GM12878 (cell line): Measurements from ENCODE around the gene TAF4. TPM values are rescaled to one million over a fixed set of nuclear protein-coding genes. Genes with fewer than 3 reads are reported as not detected.
A peak's percentile ranks its signal among the peaks of the same experiment; 100 is the strongest.

Experiments used
- ATAC-seq: fragments of 200-7000 bp; cut with Tn5 transposase; 3 replicates; pipeline ENCODE4 v1.9.1; 2020; ENCODE audit warnings: mild to moderate bottlenecking, moderate library complexity
- BruUV-seq: library from RNA; stranded (reverse); fragments of 400-500 nt; replicated peaks from 2 replicates; lab custom pipeline; 2021; lab: Mats Ljungman, UMichigan
- CTCF ChIA-PET: fragments of 300-600 bp; sonication (Branson Sonifier 250); formaldehyde crosslinking; extraction: SDS; loops from one replicate; lab custom pipeline; 2021; ENCODE audit warnings: inconsistent platforms; lab: Yijun Ruan, JAX
- POLR2A ChIA-PET: fragments of 350-600 bp; formaldehyde crosslinking; extraction: SDS; loops from one replicate; lab custom pipeline; 2021; ENCODE audit warnings: inconsistent platforms; lab: Charles Lee
- RAD21 ChIA-PET: fragments of 300-600 bp; sonication (Branson Sonifier 250); formaldehyde crosslinking; loops from one replicate; lab custom pipeline; 2023; ENCODE audit warnings: antibody characterized with exemption; ENCODE audit not compliant: unreplicated experiment; lab: Charles Lee
- SMC1A ChIA-PET: fragments of 300-600 bp; sonication (Branson Sonifier 250); formaldehyde crosslinking; loops from one replicate; lab custom pipeline; 2023; ENCODE audit not compliant: unreplicated experiment, uncharacterized antibody; lab: Charles Lee
- DNase-seq: peaks from one replicate; pipeline ENCODE4 v3.0.0-alpha.2; 2011; ENCODE audit warnings: low read depth, low spot score
- FAIRE-seq: peaks from 3 replicates; lab custom pipeline; 2011; peaks lifted over from hg19 to GRCh38; lab: Jason Lieb, UNC
- H2AFZ ChIP-seq: 2 replicates; pipeline ENCODE4 v1.6.0; 2011; ENCODE audit warnings: low read depth, low read length, control low read depth; ENCODE audit not compliant: control insufficient read depth
- H3K27ac ChIP-seq: 2 replicates; pipeline ENCODE4 v1.5.1; 2011; ENCODE audit warnings: control low read depth; ENCODE audit not compliant: control insufficient read depth, insufficient read depth
- H3K27me3 ChIP-seq, 2 experiments: replicated peaks in 1 of 2; 2 replicates each; pipeline versions ENCODE4 v1.6.0 to v1.6.1; 2011; ENCODE audit warnings: low read length in 1 of 2; ENCODE audit not compliant: control insufficient read depth in 2 of 2, insufficient read depth in 2 of 2
- H3K36me3 ChIP-seq, 2 experiments: 2 replicates each; pipeline ENCODE4 v1.5.1; 2011; ENCODE audit warnings: low read length in 1 of 2; ENCODE audit not compliant: control insufficient read depth in 2 of 2, insufficient read depth in 2 of 2
- H3K4me1 ChIP-seq: 2 replicates; pipeline ENCODE4 v1.6.1; 2011; ENCODE audit warnings: mild to moderate bottlenecking, low read length, moderate library complexity, mixed read lengths; ENCODE audit not compliant: control insufficient read depth, insufficient read depth
- H3K4me2 ChIP-seq: 2 replicates; pipeline ENCODE4 v1.6.0; 2011; ENCODE audit warnings: control low read depth; ENCODE audit not compliant: control insufficient read depth, insufficient read depth
- H3K4me3 ChIP-seq: fragments of 200-600 bp; sonication (generic); 2 replicates; pipeline ENCODE4 v1.5.1; 2016
- H3K79me2 ChIP-seq: 2 replicates; pipeline ENCODE4 v1.6.0; 2011; ENCODE audit warnings: low read length; ENCODE audit not compliant: control insufficient read depth, insufficient read depth
- H3K9ac ChIP-seq: 2 replicates; pipeline ENCODE4 v1.8.0; 2011; ENCODE audit warnings: low read length, control low read depth, mixed read lengths; ENCODE audit not compliant: control insufficient read depth, insufficient read depth
- H3K9me3 ChIP-seq: replicated peaks from 3 replicates; pipeline ENCODE4 v1.5.1; 2011; ENCODE audit warnings: mild to moderate bottlenecking, low read length; ENCODE audit not compliant: control insufficient read depth, insufficient read depth
- H4K20me1 ChIP-seq: 2 replicates; pipeline ENCODE4 v1.6.0; 2011; ENCODE audit not compliant: control insufficient read depth, insufficient read depth
- BACH1 ChIP-seq: fragments of 450-650 bp; IDR thresholded peaks from 2 replicates; pipeline ENCODE4 v1.6.1; 2017; ENCODE audit warnings: mild to moderate bottlenecking, borderline replicate concordance
- IKZF1 ChIP-seq: fragments of 450-650 bp; conservative IDR thresholded peaks from 2 replicates; pipeline ENCODE4 v1.6.1; 2017; ENCODE audit warnings: antibody characterized with exemption, mild to moderate bottlenecking
- JUNB ChIP-seq: IDR thresholded peaks from 2 replicates; pipeline ENCODE4 v1.6.1; 2016; ENCODE audit warnings: antibody characterized with exemption, mild to moderate bottlenecking
- KDM1A ChIP-seq: fragments of 200-600 bp; sonication (generic); IDR thresholded peaks from 2 replicates; pipeline ENCODE4 v1.6.1; 2016; ENCODE audit warnings: borderline replicate concordance
- KLF5 ChIP-seq: fragments of 450-650 bp; IDR thresholded peaks from 2 replicates; pipeline ENCODE4 v1.6.1; 2014; ENCODE audit warnings: mild to moderate bottlenecking; ENCODE audit not compliant: partially characterized antibody
- LARP7 ChIP-seq: fragments of 450-650 bp; IDR thresholded peaks from 2 replicates; pipeline ENCODE4 v1.6.1; 2017; ENCODE audit warnings: mild to moderate bottlenecking
- MXI1 ChIP-seq: fragments of 150-350 bp; IDR thresholded peaks from 2 replicates; pipeline ENCODE4 v1.6.1; 2011; ENCODE audit warnings: low read depth, mild to moderate bottlenecking, inconsistent platforms, low read length, improper control_type of control experiment
- NFYA ChIP-seq: IDR thresholded peaks from 2 replicates; pipeline ENCODE4 v1.6.1; 2011; ENCODE audit warnings: low read depth, mild to moderate bottlenecking, low read length, improper control_type of control experiment, borderline replicate concordance
- POLR2A ChIP-seq: IDR thresholded peaks from 2 replicates; pipeline ENCODE4 v1.6.1; 2011; ENCODE audit warnings: low read depth, mild to moderate bottlenecking, low read length
- POLR2AphosphoS5 ChIP-seq: IDR thresholded peaks from 2 replicates; pipeline ENCODE4 v1.6.1; 2011; ENCODE audit warnings: mild to moderate bottlenecking, low read length, inconsistent platforms
- RAD21 ChIP-seq: IDR thresholded peaks from 2 replicates; pipeline ENCODE4 v1.6.1; 2011; ENCODE audit warnings: mild to moderate bottlenecking, low read depth, low read length, moderate library complexity; ENCODE audit not compliant: insufficient read depth
- RCOR1 ChIP-seq: conservative IDR thresholded peaks from 2 replicates; pipeline ENCODE4 v1.6.1; 2012; ENCODE audit warnings: low read depth, low read length, improper control_type of control experiment
- RUNX3 ChIP-seq: IDR thresholded peaks from 2 replicates; pipeline ENCODE4 v1.6.1; 2012; ENCODE audit warnings: low read length, inconsistent platforms
- STAT3 ChIP-seq: IDR thresholded peaks from 2 replicates; pipeline ENCODE4 v1.6.1; 2011; ENCODE audit warnings: low read depth, low read length, improper control_type of control experiment
- WRNIP1 ChIP-seq: IDR thresholded peaks from 2 replicates; pipeline ENCODE4 v1.6.1; 2011; ENCODE audit warnings: low read depth, low read length, improper control_type of control experiment, borderline replicate concordance
- WGBS: methylation state at CpG from one replicate; pipeline ENCODE4 v1.1.6; 2016; ENCODE audit warnings: low lambda C conversion rate; ENCODE audit not compliant: insufficient replicate concordance, insufficient coverage; ENCODE audit errors: missing lambda C conversion rate; 5-methylcytosine and 5-hydroxymethylcytosine counted together
- in situ Hi-C: fragments of 300-500 bp; cut with MboI; formaldehyde crosslinking; loops from 9 replicates; pipeline ENCODE4 v1.14.3; 2018; ENCODE audit warnings: mixed read lengths
- intact Hi-C: fragments of 100-400 bp; cut with micrococcal nuclease; formaldehyde crosslinking; loops from one replicate; pipeline ENCODE4 v1.14.2; 2022; ENCODE audit not compliant: unreplicated experiment
- polyA plus RNA-seq, 11 experiments: library from polyadenylated mRNA; depleted of rRNA in 4 of 11; unstranded in 6 of 11; stranded (reverse) in 5 of 11; fragments of >200 nt; fragmentation: Nextera tagmentation in 4 of 11; fragmentation: Illumina TruSeq in 1 of 11; extraction: Ambion mirVana in 4 of 11; extraction: Trizol in 1 of 11; gene quantifications; 1 replicate in 1 of 11; 2 replicates in 10 of 11; pipeline versions ENCODE4 v1.2.1 to v1.2.3, GENCODE V29; 2011 to 2016; ENCODE audit warnings: inconsistent platforms in 2 of 11, missing spikeins in 2 of 11, low read depth in 1 of 11
- total RNA-seq, 4 experiments: library from RNA; depleted of rRNA in 3 of 4; stranded (reverse); fragments of >200 nt in 3 of 4; fragmentation: Illumina TruSeq in 1 of 4; extraction: Trizol in 1 of 4; gene quantifications; 2 replicates each; pipeline versions ENCODE4 v1.2.1 to v1.2.3, GENCODE V29; 2013 to 2021
- TF ChIP-seq, protein P1 (sequence below): fragments of 450-650 bp; conservative IDR thresholded peaks from 2 replicates; pipeline ENCODE4 v1.6.1; 2017; ENCODE audit warnings: mild to moderate bottlenecking, moderate library complexity
- TF ChIP-seq, protein P2 (sequence below): IDR thresholded peaks from 2 replicates; pipeline ENCODE4 v1.6.1; 2012; ENCODE audit warnings: low read depth, low read length, improper control_type of control experiment

Gene TAF4
- total and polyA plus RNA-seq, 10 of the 15 experiments (the other 5 are each of a cell fraction or from before 2014, with no cell fraction given), result 0.39 to 16.9 (median 3.4) TPM

DNA sequence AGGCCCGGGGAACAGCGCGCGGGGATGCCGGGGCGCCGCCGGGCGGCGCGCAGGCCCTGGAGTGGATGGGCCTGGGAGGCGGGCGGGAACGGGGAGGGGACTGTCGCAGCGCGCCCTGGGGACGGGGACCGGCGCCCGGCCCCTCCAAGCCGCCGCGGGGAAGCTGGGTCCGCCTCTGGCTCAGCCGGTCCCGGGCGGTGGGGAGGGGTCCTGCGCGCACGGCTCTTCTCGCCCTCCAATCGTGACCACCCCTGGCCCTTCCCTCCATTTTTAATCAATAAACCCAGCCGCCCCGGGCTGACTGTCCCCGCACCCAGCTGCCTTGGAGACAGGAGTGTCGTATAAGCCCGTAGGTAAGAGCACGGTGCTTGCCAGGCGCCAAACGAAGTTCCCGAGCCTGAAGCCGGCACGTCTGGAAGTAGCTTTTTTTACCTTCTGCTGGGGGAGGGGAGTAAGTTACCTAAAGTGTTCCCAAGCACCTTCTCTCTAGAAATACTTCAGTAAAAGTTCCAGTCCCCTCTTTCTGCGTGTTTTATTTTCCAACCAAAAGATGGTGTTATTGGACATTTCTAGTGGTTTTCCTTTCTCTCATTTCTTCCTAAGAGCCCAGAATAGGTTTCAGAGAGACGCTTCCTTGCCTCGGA lies 780 bp upstream of the TAF4 start:
- H4K20me1 ChIP-seq, result no peaks in the 10 kb centered on the region
- in situ Hi-C loops, result loop anchor here (5.0 kb wide), 1 partner anchor 56 kb away; the partner anchor contains the start of gene LSM14B
- DNase-seq, result no peak
- peak; percentile 64 for ATAC-seq
- H3K9ac ChIP-seq, result peak overlapping the region; percentile 72
- FAIRE-seq, result peak; percentile 64
- no TSS peak for BruUV-seq
- H3K4me2 ChIP-seq, result peak overlapping the region; percentile 88
- CTCF ChIA-PET, result interaction anchor here (0.6 to 2.0 kb wide), 5 partner anchors 55 to 76 kb away, joined by 3 to 6 read pairs (median 3); no protein-coding TSS in a partner anchor
- H3K27ac ChIP-seq, result peak overlapping the region; percentile 5
- 1% methylated on average over 39 of the region's 47 CpGs for WGBS
- H3K79me2 ChIP-seq, result peaks cover 23% of the 10 kb centered on the region
- no peaks in the 10 kb centered on the region for H3K27me3 ChIP-seq
- SMC1A ChIA-PET, result interaction anchor here (1.8 kb wide), 1 partner anchor 55 kb away, joined by 5 read pairs; no protein-coding TSS in a partner anchor
- H3K4me3 ChIP-seq, result peak overlapping the region; percentile 91
- H3K4me1 ChIP-seq, result peaks cover 9% of the 10 kb centered on the region
- POLR2A ChIA-PET, result interaction anchor here (0.5 to 2.3 kb wide), 5 partner anchors 50 to 122 kb away, joined by 3 to 30 read pairs (median 4); partner anchors contain the start of genes LSM14B, PSMA7 and SS18L1
- intact Hi-C loops, result loop anchor here (2.0 kb wide), 1 partner anchor 56 kb away; the partner anchor contains the start of gene LSM14B
- no peaks in the 10 kb centered on the region for H3K9me3 ChIP-seq
- TF ChIP-seq STAT3, result no peak
- TF ChIP-seq RUNX3, result peak; percentile 19; the same call in 1 of the 2 replicates
- TF ChIP-seq LARP7, result peak; percentile 67; the same call in 1 of the 2 replicates
- peak; percentile 71 for TF ChIP-seq POLR2A
- TF ChIP-seq RAD21, result no peak
- peak; percentile 34; the same call in 1 of the 2 replicates for TF ChIP-seq POLR2AphosphoS5
- TF ChIP-seq, protein P1, sequence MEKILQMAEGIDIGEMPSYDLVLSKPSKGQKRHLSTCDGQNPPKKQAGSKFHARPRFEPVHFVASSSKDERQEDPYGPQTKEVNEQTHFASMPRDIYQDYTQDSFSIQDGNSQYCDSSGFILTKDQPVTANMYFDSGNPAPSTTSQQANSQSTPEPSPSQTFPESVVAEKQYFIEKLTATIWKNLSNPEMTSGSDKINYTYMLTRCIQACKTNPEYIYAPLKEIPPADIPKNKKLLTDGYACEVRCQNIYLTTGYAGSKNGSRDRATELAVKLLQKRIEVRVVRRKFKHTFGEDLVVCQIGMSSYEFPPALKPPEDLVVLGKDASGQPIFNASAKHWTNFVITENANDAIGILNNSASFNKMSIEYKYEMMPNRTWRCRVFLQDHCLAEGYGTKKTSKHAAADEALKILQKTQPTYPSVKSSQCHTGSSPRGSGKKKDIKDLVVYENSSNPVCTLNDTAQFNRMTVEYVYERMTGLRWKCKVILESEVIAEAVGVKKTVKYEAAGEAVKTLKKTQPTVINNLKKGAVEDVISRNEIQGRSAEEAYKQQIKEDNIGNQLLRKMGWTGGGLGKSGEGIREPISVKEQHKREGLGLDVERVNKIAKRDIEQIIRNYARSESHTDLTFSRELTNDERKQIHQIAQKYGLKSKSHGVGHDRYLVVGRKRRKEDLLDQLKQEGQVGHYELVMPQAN, result peak; percentile 63; the same call in 1 of the 2 replicates
- TF ChIP-seq WRNIP1, result no peak
- no peak for TF ChIP-seq RCOR1
- TF ChIP-seq JUNB, result no peak
- peak; percentile 34 for TF ChIP-seq IKZF1
- TF ChIP-seq, protein P2, sequence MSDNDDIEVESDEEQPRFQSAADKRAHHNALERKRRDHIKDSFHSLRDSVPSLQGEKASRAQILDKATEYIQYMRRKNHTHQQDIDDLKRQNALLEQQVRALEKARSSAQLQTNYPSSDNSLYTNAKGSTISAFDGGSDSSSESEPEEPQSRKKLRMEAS, result no peak
- TF ChIP-seq KDM1A, result no peak
- no peak for TF ChIP-seq MXI1
- no peak for TF ChIP-seq KLF5
- no peak for TF ChIP-seq NFYA
- 0 out of 2 replicates have a peak, but pooled peaks have one; percentile 13 for TF ChIP-seq BACH1
- RAD21 ChIA-PET, result interaction anchor here (1.0 to 2.7 kb wide), 2 partner anchors 55 to 75 kb away, joined by 3 to 17 read pairs; partner anchors contain the start of gene LSM14B
- H2AFZ ChIP-seq, result peak overlapping the region; percentile 81
- no peaks in the 10 kb centered on the region; a peak in 1 of 4 replicates for H3K36me3 ChIP-seq
